22Rv1 (cell line): ENCODE measurements around the gene VGLL4.

Source experiments
- CTCF ChIP-seq: fragments of 450-650 bp; IDR thresholded peaks from 2 replicates; pipeline ENCODE4 v1.5.1; 2017; ENCODE audit warnings: mild to moderate bottlenecking
- ZFX ChIP-seq: fragments of 450-650 bp; IDR thresholded peaks from 2 replicates; pipeline ENCODE4 v1.6.1; 2017; ENCODE audit warnings: antibody characterized with exemption, borderline replicate concordance

GRCh38 chr3:11671648-11672100, 28.0 kb upstream of the VGLL4 start:
- TF ChIP-seq CTCF (no peak), ZFX (no peak)
